IPS DF 4.7 (cell line): ENCODE results near the gene BCAR3.
"Not testable (repeated sequence)": the region's sequence is repeated elsewhere in the genome, so short reads cannot be mapped to it uniquely, and the experiment has no call there.

Experiments
- DNase-seq: peaks from one replicate; pipeline ENCODE4 v3.0.0-alpha.2; 2013; ENCODE audit warnings: low spot score; ENCODE audit errors: extremely low read depth

BCAR3 gene

GRCh38 chr1:93597709-93598108 is 83.9 kb downstream of the BCAR3 start:
- DNase-seq: no peak

GRCh38 chr1:93596329-93597089 is 85.1 kb downstream of the BCAR3 start:
- DNase-seq: no peak

GRCh38 chr1:93595743-93596142 is 85.9 kb downstream of the BCAR3 start:
- no peak for DNase-seq

GRCh38 chr1:93595266-93595665 is 86.4 kb downstream of the BCAR3 start:
- no peak for DNase-seq

GRCh38 chr1:93594603-93594880 is 87.1 kb downstream of the BCAR3 start:
- DNase-seq: no peak

GRCh38 chr1:93593854-93594602 is 87.6 kb downstream of the BCAR3 start:
- no peak for DNase-seq

GRCh38 chr1:93592551-93592949 is 89.1 kb downstream of the BCAR3 start:
- DNase-seq: no peak

GRCh38 chr1:93591676-93592550 is 89.7 kb downstream of the BCAR3 start:
- DNase-seq: no peak

- not testable (repeated sequence) for DNase-seq
These were observed 90.4 kb downstream of the BCAR3 start for GRCh38 chr1:93591291-93591675.

- DNase-seq: no peak
These were observed 92.7 kb downstream of the BCAR3 start for GRCh38 chr1:93588955-93589354.

GRCh38 chr1:93588206-93588605 is 93.4 kb downstream of the BCAR3 start:
- DNase-seq: no peak

- DNase-seq: no peak
These were observed 94.3 kb downstream of the BCAR3 start for GRCh38 chr1:93587354-93587753.

GRCh38 chr1:93585059-93585966 is 96.3 kb downstream of the BCAR3 start:
- no peak for DNase-seq

GRCh38 chr1:93584261-93585003 is 97.2 kb downstream of the BCAR3 start:
- no peak for DNase-seq

- DNase-seq: no peak
These were observed 99.5 kb downstream of the BCAR3 start for GRCh38 chr1:93581917-93582850.

- DNase-seq: no peak
These were observed 101.7 kb downstream of the BCAR3 start for GRCh38 chr1:93579891-93580290.

- no peak for DNase-seq
These were observed 102.5 kb downstream of the BCAR3 start for GRCh38 chr1:93578911-93579825.

GRCh38 chr1:93578433-93578830 is 103.2 kb downstream of the BCAR3 start:
- no peak for DNase-seq
